GM23248 (cell line): Measurements from ENCODE around the gene KRTAP3-1. TPM values are rescaled to one million over a fixed set of nuclear protein-coding genes. Genes with fewer than 3 reads are reported as not detected.
A peak's percentile ranks its signal among the peaks of the same experiment; 100 is the strongest.

ENCODE experiments used
- DNase-seq: peaks from one replicate; pipeline ENCODE4 v3.0.0-alpha.2; 2015
- H2AFZ ChIP-seq: fragments of 200-600 bp; sonication (generic); 2 replicates; pipeline ENCODE4 v1.6.1; 2016; ENCODE audit warnings: antibody characterized with exemption
- H3F3A ChIP-seq: fragments of 200-600 bp; sonication (generic); 2 replicates; pipeline ENCODE4 v1.6.1; 2016; ENCODE audit warnings: mild to moderate bottlenecking, antibody characterized with exemption, mixed run types; ENCODE audit not compliant: insufficient read depth
- H3K27ac ChIP-seq: fragments of 200-600 bp; sonication (generic); 2 replicates; pipeline ENCODE4 v1.5.1; 2016; ENCODE audit warnings: mild to moderate bottlenecking
- H3K27me3 ChIP-seq: fragments of 200-600 bp; sonication (generic); replicated peaks from 2 replicates; pipeline ENCODE4 v1.6.1; 2016; ENCODE audit warnings: mild to moderate bottlenecking; ENCODE audit not compliant: insufficient read depth
- H3K36me3 ChIP-seq: fragments of 200-600 bp; sonication (generic); 2 replicates; pipeline ENCODE4 v1.6.1; 2016; ENCODE audit warnings: low read depth, mild to moderate bottlenecking
- H3K4me1 ChIP-seq: fragments of 200-600 bp; sonication (generic); 2 replicates; pipeline ENCODE4 v1.6.1; 2016; ENCODE audit warnings: mild to moderate bottlenecking; ENCODE audit not compliant: insufficient read depth
- H3K4me2 ChIP-seq: fragments of 200-600 bp; sonication (generic); one replicate; pipeline ENCODE4 v1.6.1; 2016; ENCODE audit warnings: mild to moderate bottlenecking; ENCODE audit not compliant: unreplicated experiment
- H3K4me3 ChIP-seq: fragments of 200-600 bp; sonication (generic); 2 replicates; pipeline ENCODE4 v1.5.1; 2016; ENCODE audit warnings: mild to moderate bottlenecking
- H3K79me2 ChIP-seq: fragments of 200-600 bp; sonication (generic); 2 replicates; pipeline ENCODE4 v1.6.1; 2016; ENCODE audit warnings: mild to moderate bottlenecking; ENCODE audit not compliant: insufficient read depth
- H3K9ac ChIP-seq: fragments of 200-600 bp; sonication (generic); 2 replicates; pipeline ENCODE4 v1.6.1; 2016; ENCODE audit warnings: mild to moderate bottlenecking
- H3K9me2 ChIP-seq: fragments of 200-600 bp; sonication (generic); 2 replicates; pipeline ENCODE4 v1.6.1; 2016; ENCODE audit warnings: mixed run types, mild to moderate bottlenecking, moderate library complexity; ENCODE audit not compliant: insufficient read depth
- H3K9me3 ChIP-seq: fragments of 200-600 bp; sonication (generic); one replicate; pipeline ENCODE4 v1.6.1; 2017; ENCODE audit warnings: low read depth
- H4K20me1 ChIP-seq: fragments of 200-600 bp; sonication (generic); 2 replicates; pipeline ENCODE4 v1.6.0; 2016; ENCODE audit not compliant: insufficient read depth
- EZH2 ChIP-seq: fragments of 200-600 bp; sonication (generic); IDR thresholded peaks from 2 replicates; pipeline ENCODE4 v1.6.1; 2018; ENCODE audit warnings: antibody characterized with exemption, mild to moderate bottlenecking; ENCODE audit not compliant: insufficient read depth, poor library complexity, severe bottlenecking
- EZH2phosphoT487 ChIP-seq: fragments of 200-600 bp; sonication (generic); IDR thresholded peaks from 2 replicates; pipeline ENCODE4 v1.6.1; 2018; ENCODE audit warnings: antibody characterized with exemption, moderate library complexity, mild to moderate bottlenecking, low read depth; ENCODE audit not compliant: insufficient read depth
- WGBS, 2 experiments: methylation state at CpG; one replicate each; pipeline ENCODE4 v1.1.6; 2015 to 2017; ENCODE audit warnings: low lambda C conversion rate in 2 of 2, low coverage in 1 of 2; ENCODE audit errors: missing lambda C conversion rate in 2 of 2; 5-methylcytosine and 5-hydroxymethylcytosine counted together
- in situ Hi-C: fragments of 300-500 bp; cut with MboI; formaldehyde crosslinking; loops from 2 replicates; pipeline ENCODE4 v1.15.0; 2020
- polyA plus RNA-seq: library from polyadenylated mRNA; unstranded; fragments of >200 nt; fragmentation: Nextera tagmentation; extraction: Ambion mirVana; gene quantifications from 2 replicates; pipeline ENCODE4 v1.2.1, GENCODE V29; 2016
- total RNA-seq: library from RNA; depleted of rRNA; stranded (reverse); fragments of >200 nt; shearing (Covaris generic); gene quantifications from 2 replicates; pipeline ENCODE4 v1.2.3, GENCODE V29; 2014

Gene KRTAP3-1
- total and polyA plus RNA-seq, 2 experiments from 2014 or later: not detected

DNA sequence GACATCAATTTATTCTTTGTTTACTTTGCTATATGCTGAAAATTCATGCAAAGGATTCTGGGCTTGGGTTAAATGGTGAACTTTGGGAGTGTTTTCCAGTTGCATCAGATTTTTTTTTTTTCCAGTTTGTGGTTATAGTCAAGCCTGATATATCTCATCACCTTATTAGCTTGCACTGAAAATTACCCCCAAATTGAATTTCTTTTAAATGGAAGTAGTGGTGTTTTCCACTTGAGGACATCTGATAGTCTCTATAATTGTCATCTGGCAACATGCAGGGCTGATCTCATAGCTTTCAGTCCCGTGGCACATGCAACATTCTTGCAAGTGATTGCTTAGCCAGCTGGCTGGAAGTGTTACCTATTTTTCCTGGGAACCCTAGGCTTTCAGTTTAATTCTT, 4.7 kb upstream of the KRTAP3-1 start:
- peak overlapping the region; percentile 16 for H3K4me2 ChIP-seq
- H3K27me3 ChIP-seq: no peaks in the 10 kb centered on the region
- peak overlapping the region; percentile 60 for H3K27ac ChIP-seq
- H2AFZ ChIP-seq: no peak overlapping the region
- peaks cover 28% of the 10 kb centered on the region for H3F3A ChIP-seq
- peaks cover 16% of the 10 kb centered on the region for H3K4me1 ChIP-seq
- no peak for TF ChIP-seq EZH2phosphoT487
- no peak for TF ChIP-seq EZH2
- no peak overlapping the region for H3K4me3 ChIP-seq
- no peak overlapping the region for H3K9ac ChIP-seq
- DNase-seq: peak; percentile 79
- 0 to 13% methylated on average over 1 of the region's 1 CpG for WGBS, 2 experiments
- H3K9me3 ChIP-seq: no peaks in the 10 kb centered on the region
- no peaks in the 10 kb centered on the region for H3K36me3 ChIP-seq
- H3K79me2 ChIP-seq: no peaks in the 10 kb centered on the region
- H3K9me2 ChIP-seq: no peaks in the 10 kb centered on the region
- H4K20me1 ChIP-seq: no peaks in the 10 kb centered on the region
- in situ Hi-C loops: no loop called here

DNA sequence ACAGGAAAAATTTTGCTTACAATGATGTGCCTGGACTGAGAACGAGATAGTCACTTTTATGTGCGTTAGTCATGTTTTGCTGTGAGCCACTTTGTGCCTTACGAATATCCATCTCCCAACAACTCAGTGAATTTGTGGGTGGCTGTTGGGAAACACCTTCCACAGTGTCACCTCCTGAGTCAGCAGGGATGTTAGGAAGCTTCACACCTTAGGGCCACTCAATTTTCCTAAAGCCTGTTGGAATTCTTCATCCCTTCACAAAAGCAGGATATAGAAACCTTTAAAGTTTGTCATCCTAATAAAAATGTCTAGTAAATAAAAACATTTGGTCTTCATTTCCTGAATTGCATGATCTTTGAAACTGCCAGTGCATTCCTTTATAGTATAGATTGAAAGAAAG, 4.3 kb upstream of the KRTAP3-1 start:
- no peaks in the 10 kb centered on the region for H3K9me2 ChIP-seq
- peaks cover 28% of the 10 kb centered on the region for H3F3A ChIP-seq
- no peaks in the 10 kb centered on the region for H3K79me2 ChIP-seq
- H3K27me3 ChIP-seq: no peaks in the 10 kb centered on the region
- peak; percentile 81 for DNase-seq
- peak overlapping the region; percentile 60 for H3K27ac ChIP-seq
- H3K9ac ChIP-seq: no peak overlapping the region
- H3K4me3 ChIP-seq: no peak overlapping the region
- H3K4me2 ChIP-seq: peak overlapping the region; percentile 16
- peak overlapping the region; percentile 34 for H2AFZ ChIP-seq
- H4K20me1 ChIP-seq: no peaks in the 10 kb centered on the region
- in situ Hi-C loops: no loop called here
- H3K36me3 ChIP-seq: no peaks in the 10 kb centered on the region
- WGBS, 2 experiments: 8 to 10% methylated on average over 3 of the region's 3 CpGs
- no peaks in the 10 kb centered on the region for H3K9me3 ChIP-seq
- H3K4me1 ChIP-seq: peaks cover 16% of the 10 kb centered on the region
- TF ChIP-seq EZH2phosphoT487 (no peak), EZH2 (no peak)

DNA sequence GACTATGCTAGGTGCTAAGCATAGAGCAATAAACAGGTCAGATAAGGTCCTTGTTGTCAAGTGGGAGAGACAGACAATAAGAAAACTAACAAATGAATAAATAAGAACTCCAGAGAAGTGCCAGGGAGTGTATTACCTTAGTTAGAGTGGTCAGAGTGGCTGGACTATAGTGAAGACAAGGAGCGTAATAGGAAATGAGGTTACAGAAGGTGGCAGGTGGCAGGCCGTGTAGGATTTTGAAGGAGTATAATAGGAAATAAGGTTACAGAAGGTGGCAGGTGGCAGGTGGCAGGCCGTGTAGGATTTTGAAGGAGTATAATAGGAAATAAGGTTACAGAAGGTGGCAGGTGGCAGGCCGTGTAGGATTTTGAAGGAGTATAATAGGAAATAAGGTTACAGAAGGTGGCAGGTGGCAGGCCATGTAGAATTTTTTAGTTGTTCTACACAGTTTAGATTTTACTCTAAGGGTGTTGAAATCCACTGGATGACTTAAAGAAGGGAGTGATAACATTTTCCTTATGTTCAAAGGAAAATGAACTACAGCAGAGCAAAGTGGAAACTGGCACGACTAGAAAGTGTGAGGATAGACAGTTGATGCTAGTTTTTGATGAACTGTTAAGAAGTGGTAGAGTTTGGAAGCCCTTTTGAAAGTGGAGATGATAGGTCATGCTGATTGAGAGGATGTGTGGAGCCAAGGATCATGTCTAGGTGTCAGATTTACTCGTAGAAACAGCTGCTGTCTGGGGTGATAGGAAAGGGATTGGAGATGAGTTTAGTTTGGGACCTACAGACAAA, 3.6 kb upstream of the KRTAP3-1 start:
- Histone ChIP-seq H3K27ac (peak overlapping the region; percentile 60), H4K20me1 (no peaks in the 10 kb centered on the region), H3K9me3 (no peaks in the 10 kb centered on the region), H3K79me2 (no peaks in the 10 kb centered on the region), H3K9ac (no peak overlapping the region), H3K4me1 (peaks cover 16% of the 10 kb centered on the region), H3F3A (peaks cover 28% of the 10 kb centered on the region), H3K27me3 (no peaks in the 10 kb centered on the region), H3K9me2 (no peaks in the 10 kb centered on the region), H3K4me2 (peak overlapping the region; percentile 16), H3K36me3 (no peaks in the 10 kb centered on the region), H2AFZ (peak overlapping the region; percentile 34), H3K4me3 (no peak overlapping the region)
- 90 to 91% methylated on average over 6 of the region's 6 CpGs for WGBS, 2 experiments
- no peak for DNase-seq
- in situ Hi-C loops: no loop called here
- no peak for TF ChIP-seq EZH2phosphoT487
- no peak for TF ChIP-seq EZH2

DNA sequence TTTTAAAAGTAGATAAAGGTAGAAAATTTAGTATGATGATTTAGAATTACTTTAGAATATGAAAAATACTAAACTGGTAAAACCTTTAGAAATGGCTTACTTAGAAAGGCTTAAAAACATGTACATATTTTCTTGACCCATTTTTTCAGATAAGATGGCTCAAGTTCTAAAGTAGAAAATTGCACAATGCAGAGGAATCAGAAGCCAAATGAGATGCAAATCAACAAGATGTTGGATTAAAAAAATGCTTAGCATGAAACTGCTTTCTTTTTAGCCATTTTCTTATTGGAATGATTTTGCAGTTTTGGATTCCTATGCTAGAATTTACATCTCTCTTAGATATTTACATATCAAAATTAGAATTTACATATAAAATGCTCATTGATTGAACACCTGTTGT, 1.5 kb upstream of the KRTAP3-1 start:
- H2AFZ ChIP-seq: no peak overlapping the region
- no peaks in the 10 kb centered on the region for H3K79me2 ChIP-seq
- H3K4me1 ChIP-seq: peaks cover 16% of the 10 kb centered on the region
- no peaks in the 10 kb centered on the region for H3K9me3 ChIP-seq
- H3K9ac ChIP-seq: no peak overlapping the region
- H3K36me3 ChIP-seq: no peaks in the 10 kb centered on the region
- no peaks in the 10 kb centered on the region for H3K27me3 ChIP-seq
- no peaks in the 10 kb centered on the region for H3K9me2 ChIP-seq
- TF ChIP-seq EZH2 (no peak), EZH2phosphoT487 (no peak)
- in situ Hi-C loops: no loop called here
- H3K4me2 ChIP-seq: no peak overlapping the region
- H3K27ac ChIP-seq: no peak overlapping the region
- no peak overlapping the region for H3K4me3 ChIP-seq
- H4K20me1 ChIP-seq: no peaks in the 10 kb centered on the region
- DNase-seq: no peak
- H3F3A ChIP-seq: peaks cover 28% of the 10 kb centered on the region
